HL-60/S4 treated with retinoic acid at 250 ng/mL for 4 days and 3 days (cell line): ENCODE measurements around the gene SERPING1.
"Not testable (repeated sequence)": the region's sequence is repeated elsewhere in the genome, so short reads cannot be mapped to it uniquely, and the experiment has no call there.

Experiments used
- in situ Hi-C: fragments of 300-500 bp; cut with MboI; formaldehyde crosslinking; loops from 2 replicates; pipeline ENCODE4 v1.7.0; 2022; ENCODE audit warnings: low sequenced_read_pairs

Gene SERPING1

GRCh38 chr11:57649826-57650738 is 52.6 kb downstream of the SERPING1 start, which contains the start of gene YPEL4:
TSS of gene YPEL4 (minus strand) at chr11:57649912. CDS start at chr11:57647107, 2,805 bp downstream.
- in situ Hi-C loops: loop anchor here (10.0 kb wide), 1 partner anchor 305 kb away; no protein-coding TSS in a partner anchor

DNA sequence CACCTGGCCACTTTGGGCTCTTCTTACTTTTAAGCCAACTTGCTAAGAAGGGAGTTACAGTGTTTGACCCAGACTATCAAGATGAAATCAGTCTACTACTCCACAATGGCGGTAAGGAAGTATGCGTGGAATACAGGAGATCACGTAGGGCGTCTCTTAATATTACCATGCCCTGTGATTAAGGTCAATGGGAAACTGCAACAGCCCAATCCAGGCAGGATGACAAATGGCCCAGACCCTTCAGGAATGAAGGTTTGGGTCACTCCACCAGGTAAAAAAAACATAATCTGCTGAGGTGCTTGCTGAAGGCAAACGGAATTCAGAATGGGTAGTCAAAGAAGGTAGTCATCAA is 53.2 kb downstream of the SERPING1 start:
- in situ Hi-C loops: no loop called here

- in situ Hi-C loops: no loop called here
These were observed 53.9 kb downstream of the SERPING1 start for GRCh38 chr11:57651408-57651807.

DNA sequence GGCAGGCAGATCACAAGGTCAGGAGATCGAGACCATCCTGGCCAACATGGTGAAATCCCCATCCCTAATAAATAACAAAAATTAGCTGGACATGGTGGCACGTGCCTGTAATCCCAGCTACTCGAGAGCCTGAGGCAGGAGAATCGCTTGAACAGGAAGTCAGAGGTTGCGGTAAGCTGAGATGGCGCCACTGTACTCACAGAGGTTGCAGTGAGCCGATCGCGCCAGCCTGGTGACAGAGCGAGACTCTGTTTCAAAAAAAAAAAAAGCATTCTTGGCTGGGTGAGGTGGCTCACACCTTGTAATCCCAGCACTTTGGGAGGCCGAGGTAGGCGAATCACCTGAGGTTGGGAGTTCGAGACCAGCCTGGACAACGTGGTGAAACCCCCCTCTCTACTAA is 54.7 kb downstream of the SERPING1 start:
- in situ Hi-C loops: not testable (repeated sequence)

DNA sequence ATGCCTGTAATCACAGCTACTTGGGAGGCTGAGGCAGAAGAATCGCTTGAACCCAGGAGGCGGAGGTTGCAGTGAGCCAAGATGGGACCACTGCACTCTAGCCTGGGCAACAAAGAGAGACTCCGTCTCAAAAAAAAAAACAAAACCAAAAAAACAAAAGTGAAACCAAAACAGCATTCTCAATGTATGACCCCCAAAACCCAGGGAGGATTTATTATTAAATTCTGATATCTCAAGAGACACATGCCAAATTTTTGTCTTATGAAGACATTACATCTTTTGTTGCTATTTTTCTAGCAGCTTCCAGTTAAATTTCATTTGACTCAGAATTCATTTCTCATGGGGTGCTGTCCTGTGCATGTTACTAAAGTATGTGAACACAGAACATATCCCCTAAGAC is 55.2 kb downstream of the SERPING1 start:
- in situ Hi-C loops: no loop called here

DNA sequence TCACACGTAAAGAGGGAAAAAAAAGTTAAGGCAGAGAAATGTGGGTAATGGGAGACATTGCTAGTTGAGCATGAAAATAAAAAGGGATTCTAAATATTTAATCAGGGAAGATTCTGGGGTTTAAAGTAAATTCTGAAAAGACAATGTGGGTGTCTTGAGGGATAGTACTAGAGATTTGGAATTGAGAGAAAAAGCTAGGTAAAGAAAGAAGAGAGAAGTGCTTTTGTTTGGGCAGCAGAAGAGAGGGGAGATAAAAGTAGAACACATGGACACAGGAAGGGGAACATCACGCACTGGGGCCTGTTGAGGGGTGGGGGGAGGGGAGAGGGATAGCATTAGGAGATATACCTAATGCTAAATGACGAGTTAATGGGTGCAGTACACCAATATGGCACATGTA is 55.7 kb downstream of the SERPING1 start:
- in situ Hi-C loops: no loop called here

- in situ Hi-C loops: no loop called here
These were observed 59.4 kb downstream of the SERPING1 start for GRCh38 chr11:57656885-57657193.

GRCh38 chr11:57657194-57658022 is 59.9 kb downstream of the SERPING1 start, which contains the start of gene CLP1:
TSS of gene CLP1 (plus strand) at chr11:57657762. CDS start at chr11:57659477, 1,715 bp downstream.
- in situ Hi-C loops: no loop called here

GRCh38 chr11:57658023-57658361 is 60.5 kb downstream of the SERPING1 start:
- in situ Hi-C loops: no loop called here

DNA sequence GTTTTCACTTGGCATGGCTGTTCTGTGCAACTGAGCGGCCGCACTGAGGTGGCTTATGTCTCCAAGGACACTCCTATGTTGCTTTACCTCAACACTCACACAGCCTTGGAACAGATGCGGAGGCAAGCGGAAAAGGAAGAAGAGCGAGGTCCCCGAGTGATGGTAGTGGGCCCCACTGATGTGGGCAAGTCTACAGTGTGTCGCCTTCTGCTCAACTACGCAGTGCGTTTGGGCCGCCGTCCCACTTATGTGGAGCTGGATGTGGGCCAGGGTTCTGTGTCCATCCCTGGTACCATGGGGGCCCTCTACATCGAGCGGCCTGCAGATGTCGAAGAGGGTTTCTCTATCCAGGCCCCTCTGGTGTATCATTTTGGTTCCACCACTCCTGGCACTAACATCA is 62.2 kb downstream of the SERPING1 start:
- in situ Hi-C loops: no loop called here

GRCh38 chr11:57662893-57663292 is 65.4 kb downstream of the SERPING1 start:
- in situ Hi-C loops: no loop called here

DNA sequence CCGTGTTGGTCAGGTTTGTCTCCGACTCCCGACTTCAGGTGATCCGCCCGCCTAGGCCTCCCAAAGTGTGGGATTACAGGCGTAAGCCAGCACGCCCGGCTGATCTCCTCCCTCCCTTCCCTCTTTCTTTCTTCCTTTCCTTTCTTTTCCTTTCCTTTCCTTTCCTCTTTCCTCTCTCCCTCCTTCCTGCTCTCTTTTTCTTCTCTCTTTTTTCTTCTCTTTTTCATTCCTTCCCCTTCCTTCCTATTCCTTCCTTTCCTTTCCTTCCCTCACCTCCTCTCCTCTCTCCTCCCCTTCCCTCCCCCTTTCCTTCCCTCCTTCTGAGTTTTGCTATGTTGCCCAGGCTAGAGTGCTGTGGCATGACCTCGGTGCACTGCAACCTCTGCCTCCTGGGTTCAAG is 66.5 kb downstream of the SERPING1 start:
- in situ Hi-C loops: no loop called here
